Activated T-cell treated with anti-CD3 and anti-CD28 coated beads for 24 hours (primary cell): ENCODE results near the gene TUBGCP3.
"Not testable (repeated sequence)": the region's sequence is repeated elsewhere in the genome, so short reads cannot be mapped to it uniquely, and the experiment has no call there.

Experiments
- DNase-seq: peaks from one replicate; pipeline ENCODE4 v3.0.0-alpha.2; 2020; ENCODE audit warnings: low read depth

TUBGCP3 gene

DNA sequence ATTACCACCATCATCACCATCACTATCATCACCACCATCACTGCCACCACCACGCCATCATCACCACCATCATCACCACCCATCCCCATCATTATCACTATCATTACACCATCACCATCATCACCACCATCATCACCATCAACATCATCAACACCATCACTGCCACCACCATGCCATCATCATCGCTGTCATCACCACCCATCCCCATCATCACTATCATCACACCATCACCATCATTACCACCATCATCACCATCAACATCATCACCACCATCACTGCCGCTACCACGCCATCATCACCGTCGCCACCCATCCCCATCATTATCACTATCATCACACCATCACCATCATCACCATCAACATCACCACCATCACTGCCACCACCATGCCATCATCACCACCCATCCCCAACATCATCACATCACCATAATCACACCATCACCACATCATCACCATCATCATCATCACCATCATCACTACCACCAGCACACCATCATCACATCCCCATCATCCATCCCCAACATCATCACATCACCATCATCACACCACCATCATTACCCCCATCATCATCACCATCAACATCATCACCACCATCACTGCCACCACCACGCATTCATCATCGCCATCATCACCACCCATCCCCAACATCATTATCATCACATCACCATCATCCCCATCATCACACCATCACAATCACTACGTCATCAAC is 61.7 kb downstream of the TUBGCP3 start:
- no peak for DNase-seq

DNA sequence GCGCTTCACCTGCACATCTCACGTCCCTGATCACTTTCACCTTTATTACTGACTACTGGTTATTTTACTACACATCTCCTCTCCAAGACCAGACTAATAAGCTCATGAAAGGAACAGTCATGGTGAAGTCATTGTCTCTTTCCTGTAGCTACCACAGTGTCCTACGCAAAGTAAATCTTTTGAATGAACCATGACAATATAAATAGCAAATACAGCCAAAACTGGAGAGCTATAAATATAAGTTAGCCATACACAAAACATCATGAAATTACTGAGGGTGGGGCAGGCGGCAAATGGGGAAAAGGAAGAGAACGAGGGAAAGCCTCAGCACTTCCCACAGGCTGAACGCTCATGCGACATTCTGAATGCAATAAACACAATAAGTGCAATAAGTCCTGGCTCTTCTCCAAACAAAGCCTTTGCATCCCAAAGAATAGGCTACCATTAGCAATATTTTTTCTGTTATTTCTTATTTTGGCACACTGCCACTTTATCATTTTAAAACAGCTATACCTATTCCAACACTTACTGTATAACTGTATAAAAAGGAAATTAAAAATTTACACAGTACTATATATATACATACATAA is 62.5 kb downstream of the TUBGCP3 start:
- DNase-seq = no peak

DNA sequence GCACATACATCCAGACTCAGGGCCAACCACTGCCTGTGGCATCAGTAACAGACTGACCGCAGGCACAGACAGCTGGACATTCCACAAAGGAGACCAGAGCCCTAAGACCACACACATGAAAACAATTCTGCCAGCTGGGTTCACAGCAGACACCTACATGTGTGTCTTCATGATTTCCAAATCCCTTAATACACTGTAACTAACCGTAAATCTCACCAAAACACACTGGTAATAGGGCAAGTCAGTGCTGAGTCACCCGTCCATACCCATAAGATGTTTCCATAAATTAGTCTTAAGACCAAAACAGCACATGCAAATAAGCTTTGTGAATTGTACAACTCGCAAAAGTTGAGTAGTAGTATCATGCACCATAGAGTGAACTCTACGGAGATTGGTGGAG is 65.4 kb downstream of the TUBGCP3 start:
- DNase-seq = no peak

DNA sequence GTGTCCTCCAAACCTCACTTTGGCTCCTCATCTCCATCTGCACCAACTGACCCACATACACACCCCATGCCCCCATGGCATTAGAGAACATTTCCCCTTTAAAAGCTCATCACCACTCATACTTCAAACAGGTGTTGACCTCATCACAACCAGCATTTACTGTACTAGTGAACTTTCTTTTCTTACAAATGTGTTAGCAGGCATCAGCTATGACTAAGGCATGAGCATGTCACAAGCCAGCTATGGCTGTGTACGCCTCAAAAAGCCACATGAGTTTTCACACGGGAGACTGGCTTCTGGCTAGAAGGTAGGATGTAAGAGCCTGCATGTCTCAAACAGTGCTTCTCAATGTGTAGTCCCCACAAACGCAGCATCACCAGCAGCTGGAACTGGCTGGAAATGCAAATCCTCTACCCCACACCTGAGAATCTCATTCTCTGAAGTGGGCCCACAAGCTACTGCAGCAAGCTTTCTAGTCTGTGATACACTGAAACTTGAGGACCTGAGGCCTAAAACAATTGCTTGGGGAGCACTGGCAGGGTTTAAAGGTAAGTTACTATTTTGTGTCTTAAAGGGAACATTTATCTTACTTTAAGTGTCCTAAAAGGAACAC is 66.8 kb downstream of the TUBGCP3 start:
- DNase-seq = no peak

DNA sequence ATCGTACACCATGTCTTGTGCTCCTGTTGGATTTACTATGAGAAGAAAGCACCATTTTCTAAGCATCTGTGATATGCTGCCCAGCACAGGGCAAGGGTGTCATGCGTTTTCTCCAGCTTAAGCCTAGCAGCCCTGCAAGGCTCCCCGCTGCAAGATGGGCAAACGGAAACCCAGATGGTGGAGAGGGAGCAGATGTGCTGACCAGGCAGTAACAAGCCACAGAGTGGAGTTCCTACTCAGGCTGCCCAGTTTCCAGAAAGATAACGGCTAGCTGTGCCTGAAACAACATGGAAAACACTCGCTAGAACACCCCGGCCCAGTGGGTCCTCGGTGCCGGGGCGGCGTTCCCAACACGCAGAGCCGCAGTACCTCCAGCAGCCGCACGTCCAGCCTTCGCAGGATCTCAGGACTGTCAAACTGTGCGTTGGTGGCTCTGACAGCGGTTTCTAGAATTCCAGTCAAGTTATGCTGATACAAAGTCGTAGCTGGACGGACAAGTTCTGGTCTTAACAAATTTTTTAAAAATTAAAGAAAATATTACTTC is 68.4 kb downstream of the TUBGCP3 start:
- DNase-seq = no peak

DNA sequence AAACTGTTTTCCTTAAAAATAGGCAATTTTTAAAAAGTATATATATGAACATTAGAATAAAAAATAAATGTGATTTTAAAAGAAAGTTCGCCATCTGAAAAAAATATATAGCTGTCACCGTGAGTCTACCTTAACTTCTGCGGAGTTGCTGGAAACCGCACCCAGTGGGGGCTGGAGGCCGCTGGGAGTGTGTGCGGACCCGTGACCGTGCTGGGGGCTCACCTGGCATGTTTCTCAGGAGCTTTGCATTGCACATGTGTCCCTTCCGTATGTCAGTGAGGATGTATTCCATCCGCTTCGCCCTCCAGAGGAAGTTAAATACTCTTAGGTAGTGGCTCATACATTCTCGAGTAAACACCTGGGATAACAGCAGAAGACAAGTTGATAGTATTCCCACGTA is 71.7 kb downstream of the TUBGCP3 start:
- DNase-seq = no peak

DNA sequence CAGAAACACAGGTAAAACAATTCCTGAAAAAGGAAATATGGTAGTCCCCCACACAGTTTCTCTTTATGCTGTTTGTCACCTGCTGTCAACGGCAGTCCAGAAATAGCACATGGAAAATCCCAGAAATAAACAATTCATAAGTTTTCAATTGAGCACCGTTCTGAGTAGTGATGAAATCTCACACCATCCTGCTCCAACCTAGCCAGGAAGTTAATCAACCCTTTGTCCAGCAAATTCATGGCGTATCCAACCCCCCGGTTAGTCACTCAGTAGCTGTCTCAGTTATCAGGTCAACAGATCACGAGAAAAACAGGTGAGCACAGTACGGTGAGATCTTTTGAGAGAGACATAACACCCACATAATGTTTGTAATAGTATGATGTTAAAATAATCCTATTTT is 74.2 kb downstream of the TUBGCP3 start:
- no peak for DNase-seq

DNA sequence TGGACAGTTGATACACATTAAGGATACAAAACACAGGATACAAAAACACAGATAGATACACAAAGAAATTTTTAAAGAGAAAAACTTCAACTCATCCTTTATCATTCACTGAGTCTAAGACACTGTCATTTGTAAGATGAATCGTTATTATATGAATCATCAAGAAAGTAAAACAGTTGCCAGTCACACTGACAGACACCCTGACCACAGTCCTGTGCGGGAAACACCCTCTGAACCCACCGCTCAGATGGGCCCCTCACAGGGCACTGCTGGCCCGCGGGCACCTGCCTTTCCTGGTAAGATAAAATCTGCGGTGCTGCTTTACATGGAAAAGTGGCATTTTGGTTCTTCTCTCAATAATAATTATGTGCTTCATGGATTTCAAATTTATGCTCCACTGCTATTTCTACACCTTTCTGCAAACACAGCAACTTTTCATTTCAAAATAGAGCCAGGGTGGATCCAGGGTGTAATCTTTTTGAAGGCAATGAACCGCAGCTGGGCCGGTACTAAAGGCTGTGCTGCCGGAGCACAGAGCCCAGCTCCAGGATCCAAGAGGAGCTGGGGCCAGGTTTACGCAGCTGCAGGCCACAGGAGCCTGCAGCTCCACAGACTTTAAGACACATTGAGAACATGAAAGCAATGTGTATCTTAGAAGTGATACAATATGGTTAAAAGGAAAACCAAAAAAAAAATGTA is 76.8 kb downstream of the TUBGCP3 start:
- no peak for DNase-seq

DNA sequence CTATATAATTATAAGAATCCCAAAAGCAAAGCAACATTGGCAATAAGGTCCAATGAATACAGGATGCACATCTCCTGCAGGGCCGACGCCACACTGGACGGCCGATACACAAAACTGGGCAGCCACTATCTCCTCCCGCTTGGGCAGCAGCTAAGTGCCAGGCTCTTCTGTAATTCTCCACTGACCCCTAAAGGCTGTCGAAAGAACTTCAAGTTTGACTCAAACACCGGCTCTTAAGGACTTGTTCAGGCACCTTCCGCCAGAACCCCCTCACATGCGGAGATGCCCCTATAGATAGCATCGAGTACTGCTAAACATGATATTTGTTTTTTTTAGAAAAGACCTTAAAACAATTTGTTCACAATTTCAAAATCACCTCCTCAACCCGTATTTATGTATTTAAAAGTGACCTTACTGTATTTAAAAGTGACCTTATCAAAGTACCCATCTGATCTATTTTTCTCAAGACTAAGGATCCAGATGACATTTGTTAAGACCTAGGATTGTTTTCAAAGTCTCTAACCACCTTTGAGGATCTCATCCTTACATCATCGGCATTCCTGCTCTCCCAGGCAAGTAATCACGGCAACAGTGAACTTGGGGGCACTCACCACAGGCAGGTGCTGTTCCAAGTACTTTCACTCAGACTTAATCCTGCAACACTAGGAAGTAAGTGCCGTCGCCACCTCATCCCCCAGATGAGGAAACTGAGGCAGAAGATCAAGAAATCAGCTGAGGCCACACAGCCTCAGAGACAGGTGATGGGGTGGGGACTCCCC is 77.8 kb downstream of the TUBGCP3 start:
- DNase-seq = no peak

DNA sequence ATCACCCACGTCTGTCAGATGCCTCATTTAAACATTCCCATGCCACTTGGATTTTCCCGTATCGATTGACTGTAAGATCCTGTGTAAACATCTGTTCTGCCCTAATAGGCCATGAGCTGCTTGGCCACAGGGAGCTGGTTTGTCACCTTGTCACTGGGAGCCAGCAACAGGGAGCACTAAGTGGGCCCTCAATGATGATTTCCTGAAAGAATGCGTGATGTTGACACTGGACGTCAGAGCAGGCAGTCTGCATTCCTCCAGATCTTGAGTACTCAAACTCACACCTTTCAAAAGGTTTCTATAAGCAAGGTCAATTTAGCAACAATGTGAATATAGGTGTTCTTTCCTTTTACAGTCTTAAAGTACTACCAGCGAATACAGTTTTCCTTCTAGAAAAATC is 78.8 kb downstream of the TUBGCP3 start:
- no peak for DNase-seq

DNA sequence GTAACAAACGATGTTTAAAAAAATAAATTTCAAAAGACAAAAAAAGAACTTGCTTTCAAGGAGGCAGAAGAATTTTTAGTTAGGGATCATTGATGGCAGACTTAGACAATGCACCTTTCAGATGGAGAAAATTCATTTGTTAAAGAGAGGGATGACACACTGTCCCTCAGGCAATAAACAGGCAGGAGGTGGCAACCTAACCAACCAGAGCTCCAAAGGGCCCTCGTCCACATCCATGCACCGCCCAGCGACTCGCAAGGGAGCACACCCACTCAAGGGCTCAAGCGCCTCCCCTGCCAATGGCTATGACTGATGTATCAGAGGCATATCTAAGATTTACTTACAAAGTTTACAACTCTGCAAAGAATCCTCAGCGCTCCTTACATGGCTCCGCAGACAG is 81.9 kb downstream of the TUBGCP3 start:
- no peak for DNase-seq

DNA sequence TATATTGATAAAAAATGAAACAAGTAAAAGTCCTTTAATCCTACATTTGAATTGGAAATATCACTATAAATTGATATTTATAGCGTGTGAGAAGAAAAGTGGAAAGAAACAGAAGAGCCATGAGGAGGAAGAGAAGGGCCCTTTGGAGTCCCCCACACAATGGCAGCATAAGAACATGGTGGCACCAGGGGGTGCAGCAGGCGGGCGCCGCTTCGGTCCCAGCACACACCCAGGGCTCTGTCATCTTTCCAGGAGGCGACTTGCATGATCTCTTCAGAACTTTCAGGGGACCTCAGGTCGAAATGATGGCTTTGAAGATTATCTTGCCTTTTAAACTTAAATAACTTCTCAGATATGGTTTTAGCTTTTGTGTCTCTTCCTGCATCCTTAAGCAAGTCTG is 91.8 kb downstream of the TUBGCP3 start:
- no peak for DNase-seq

DNA sequence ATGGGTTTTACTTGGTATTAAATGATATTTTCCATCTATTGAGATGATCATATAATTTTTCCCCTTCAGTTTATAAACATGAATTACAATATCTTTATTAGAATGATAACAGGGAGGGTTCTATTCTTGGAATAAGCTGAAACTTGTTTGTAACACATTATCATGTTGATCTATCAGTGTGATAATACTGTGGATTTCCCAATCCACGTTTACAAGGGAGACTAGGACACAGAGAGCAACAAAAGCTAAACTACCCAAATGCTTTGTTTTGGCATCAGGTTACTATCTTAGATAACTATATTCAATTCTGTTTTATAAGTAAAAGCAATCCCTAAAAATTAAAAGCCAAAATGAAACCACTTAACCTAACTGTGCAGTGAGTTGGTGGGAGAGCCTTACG is 92.5 kb downstream of the TUBGCP3 start:
- no peak for DNase-seq

DNA sequence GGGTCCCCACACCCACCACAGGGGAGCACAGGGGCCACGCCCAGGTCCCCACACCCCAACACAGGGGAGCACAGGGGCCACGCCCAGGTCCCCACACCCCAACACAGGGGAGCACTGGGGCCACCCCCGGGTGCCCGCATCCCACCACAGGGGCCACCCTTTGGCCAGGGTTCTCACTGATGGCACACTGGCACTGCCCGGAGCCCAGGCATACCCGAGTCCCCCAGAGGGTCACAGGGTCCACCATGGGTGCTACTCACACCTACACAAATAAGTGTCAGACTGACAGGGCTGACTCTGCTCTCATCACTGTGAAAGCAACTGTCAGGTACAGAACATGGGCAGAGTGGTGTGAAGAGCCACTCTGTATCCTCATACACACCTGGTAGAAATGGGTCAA is 98.8 kb downstream of the TUBGCP3 start:
- DNase-seq = no peak

DNA sequence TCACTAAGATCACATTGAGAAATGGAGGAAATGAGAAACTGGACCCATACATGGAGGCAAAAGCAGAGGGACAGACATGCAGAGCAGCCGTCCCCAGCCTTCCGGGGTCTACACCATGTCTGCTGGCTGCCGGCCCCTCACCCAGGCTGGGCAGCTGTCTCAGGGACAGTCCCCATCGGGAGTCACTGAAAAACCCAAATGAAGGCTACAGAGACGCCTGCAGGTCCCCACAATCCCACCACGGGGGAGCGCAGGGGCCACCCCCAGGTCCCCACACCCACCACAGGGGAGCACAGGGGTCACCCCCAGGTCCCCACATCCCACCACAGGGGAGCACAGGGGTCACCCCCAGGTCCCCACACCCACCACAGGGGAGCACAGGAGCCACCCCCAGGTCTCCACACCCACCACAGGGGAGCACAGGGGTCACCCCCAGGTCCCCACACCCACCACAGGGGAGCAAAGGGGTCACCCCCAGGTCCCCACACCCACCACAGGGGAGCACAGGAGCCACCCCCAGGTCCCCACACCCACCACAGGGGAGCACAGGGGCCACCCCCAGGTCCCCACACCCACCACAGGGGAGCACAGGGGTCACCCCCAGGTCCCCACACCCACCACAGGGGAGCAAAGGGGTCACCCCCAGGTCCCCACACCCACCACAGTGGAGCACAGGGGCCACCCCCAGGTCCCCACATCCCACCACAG is 99.5 kb downstream of the TUBGCP3 start:
- DNase-seq = not testable (repeated sequence)

DNA sequence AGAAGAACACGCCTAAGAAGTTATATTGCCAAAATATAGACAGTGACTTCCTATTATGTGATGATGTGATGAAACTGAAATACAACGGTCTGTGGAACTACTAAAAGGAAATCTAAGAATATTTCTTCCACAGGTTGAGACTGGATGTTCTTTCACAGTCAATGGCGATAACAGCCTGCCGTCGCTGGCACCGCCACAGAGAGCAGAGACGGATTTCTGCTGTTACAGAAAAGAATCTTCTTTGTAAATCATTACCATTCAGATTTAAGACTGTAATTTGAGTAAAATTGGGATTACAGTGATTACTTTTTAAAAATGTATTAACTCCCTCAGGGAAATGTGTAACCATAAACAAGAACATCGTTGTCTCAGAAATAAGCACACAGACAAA is 100.8 kb downstream of the TUBGCP3 start:
- no peak for DNase-seq

DNA sequence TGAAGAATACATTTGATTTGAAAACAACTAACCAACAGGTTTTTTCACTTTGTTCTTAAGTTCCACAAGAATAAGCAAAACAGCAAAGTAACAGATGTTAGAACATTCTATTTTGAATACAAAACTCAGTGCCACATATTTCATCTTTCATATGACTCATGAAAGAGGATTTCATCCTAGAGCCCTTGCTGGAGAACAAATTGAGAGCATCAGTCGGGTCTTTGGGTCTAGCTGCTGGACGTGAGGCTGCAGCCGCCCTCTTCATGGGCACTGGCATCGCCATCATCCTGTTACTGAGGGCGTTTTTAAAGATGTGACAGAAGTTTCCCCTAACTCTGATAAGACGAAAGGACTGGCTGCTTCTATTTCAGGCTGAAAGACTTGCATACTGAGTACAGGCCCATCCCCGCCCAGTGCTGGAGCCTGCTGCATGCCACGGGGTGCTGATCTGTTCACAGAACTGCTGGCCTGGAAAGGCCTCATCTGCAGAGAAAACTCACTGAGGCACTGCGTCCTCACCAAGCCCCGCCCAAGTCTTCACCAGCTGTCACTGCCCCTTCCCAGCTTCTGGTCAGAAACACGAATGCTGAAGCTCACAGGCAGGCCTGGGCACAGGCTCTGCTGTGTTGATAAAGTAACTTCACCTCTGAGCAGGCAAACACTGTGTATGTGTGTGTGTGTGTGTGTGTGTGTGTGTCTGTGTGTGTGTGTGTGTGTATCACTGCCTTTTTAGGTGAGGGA is 101.4 kb downstream of the TUBGCP3 start:
- no peak for DNase-seq

DNA sequence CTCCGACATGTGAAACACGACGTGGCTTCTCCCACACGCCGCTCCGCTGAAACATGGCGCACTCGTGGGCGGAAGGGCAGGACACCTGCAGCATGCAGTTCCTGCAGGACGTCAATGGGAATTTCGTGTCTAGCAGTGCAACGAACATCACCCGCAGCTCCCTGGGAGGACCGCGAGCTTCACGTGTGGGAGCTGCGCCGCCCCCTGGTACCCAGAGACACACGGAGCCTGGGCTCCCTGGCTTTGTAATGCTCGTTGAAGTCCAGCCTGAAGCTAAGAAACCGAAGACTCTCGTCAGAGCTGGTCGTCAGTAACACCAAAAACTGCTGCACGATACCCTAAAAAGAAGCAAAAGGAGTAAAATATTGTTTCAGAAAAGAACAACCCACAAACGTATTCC is 102.1 kb downstream of the TUBGCP3 start:
- not testable (repeated sequence) for DNase-seq

DNA sequence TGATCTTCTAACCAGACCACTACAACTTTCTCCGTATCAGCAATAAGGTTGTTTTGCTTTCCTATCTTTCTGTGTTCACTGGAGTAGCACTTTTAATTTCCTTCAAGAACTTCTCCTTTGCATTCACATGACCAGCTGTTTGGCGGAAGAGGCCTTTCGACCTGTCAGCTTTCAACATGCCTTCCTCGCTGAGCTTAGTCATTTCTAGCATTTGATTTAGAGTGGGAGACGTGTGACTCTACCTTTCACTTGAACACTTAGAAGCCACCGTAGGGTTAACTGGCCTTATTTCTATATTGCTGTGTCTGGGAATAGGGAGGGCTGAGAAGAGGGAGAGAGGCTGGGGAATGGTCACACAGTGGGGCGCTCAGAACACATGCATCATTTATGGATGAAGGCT is 104.7 kb downstream of the TUBGCP3 start:
- DNase-seq = no peak

DNA sequence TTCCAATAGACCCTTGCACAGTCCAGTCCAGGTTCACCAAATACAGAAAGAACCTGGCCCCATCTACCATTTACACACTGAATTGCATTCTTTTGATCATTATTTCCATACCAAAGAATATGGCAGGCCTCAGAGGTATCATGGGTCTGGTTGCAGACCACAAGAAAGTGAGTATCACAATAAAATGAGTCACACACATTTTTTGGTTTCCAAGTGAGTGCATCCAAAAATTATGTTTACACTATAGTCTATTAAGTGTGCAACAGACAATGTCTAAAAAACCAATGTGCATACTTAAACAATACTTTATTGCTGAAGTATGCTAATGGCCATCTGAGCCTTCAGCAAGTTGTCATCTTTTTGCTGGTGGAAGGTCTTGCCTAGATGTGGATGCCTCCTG is 106.5 kb downstream of the TUBGCP3 start:
- no peak for DNase-seq

DNA sequence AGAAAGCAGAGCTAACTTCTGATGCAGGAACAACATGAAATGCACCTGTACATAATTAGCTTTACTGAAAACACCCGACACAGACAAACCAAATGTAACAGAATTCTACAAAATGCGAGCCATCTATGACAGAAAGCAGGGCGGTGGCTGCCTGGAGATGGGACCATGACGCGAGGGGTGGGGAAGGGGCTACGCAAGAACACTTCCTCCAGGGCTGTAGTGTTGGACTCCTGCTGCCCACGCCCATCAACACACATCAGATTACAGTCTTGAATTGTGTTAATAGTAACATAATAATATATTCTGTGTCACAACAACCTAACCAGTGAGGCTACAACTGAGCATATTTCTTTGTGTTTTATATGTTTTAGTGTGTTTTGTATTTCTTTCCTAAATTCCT is 108.6 kb downstream of the TUBGCP3 start:
- no peak for DNase-seq
